Liver (tissue), 3 donors: ENCODE results near the gene MFSD6.

Experiments
- ATF3 ChIP-seq: IDR thresholded peaks from 2 replicates; pipeline ENCODE4 v1.6.1; 2016; ENCODE audit warnings: antibody characterized with exemption
- CTCF ChIP-seq: fragments of 150-350 bp; IDR thresholded peaks from 2 replicates; pipeline ENCODE4 v1.5.1; 2017; ENCODE audit warnings: improper control_type of control experiment, low read depth, low read length; ENCODE audit not compliant: missing input control
- REST ChIP-seq: IDR thresholded peaks from 2 replicates; pipeline ENCODE4 v1.6.1; 2016; ENCODE audit warnings: antibody characterized with exemption, mild to moderate bottlenecking
- RXRA ChIP-seq, 2 donors: IDR thresholded peaks; 2 replicates each; pipeline ENCODE4 v1.6.1; 2017 to 2018; ENCODE audit warnings: antibody characterized with exemption in 2 of 2, mild to moderate bottlenecking in 1 of 2
- SP1 ChIP-seq: IDR thresholded peaks from 2 replicates; pipeline ENCODE4 v1.6.1; 2018; ENCODE audit warnings: antibody characterized with exemption, mild to moderate bottlenecking
- TAF1 ChIP-seq: conservative IDR thresholded peaks from 2 replicates; pipeline ENCODE4 v1.6.1; 2016; ENCODE audit warnings: antibody characterized with exemption, mild to moderate bottlenecking
- TF ChIP-seq, protein P1 (sequence below): IDR thresholded peaks from 2 replicates; pipeline ENCODE4 v1.6.1; 2016; ENCODE audit warnings: antibody characterized with exemption
- donor health status: healthy.
- donor health status: healthy.

DNA sequence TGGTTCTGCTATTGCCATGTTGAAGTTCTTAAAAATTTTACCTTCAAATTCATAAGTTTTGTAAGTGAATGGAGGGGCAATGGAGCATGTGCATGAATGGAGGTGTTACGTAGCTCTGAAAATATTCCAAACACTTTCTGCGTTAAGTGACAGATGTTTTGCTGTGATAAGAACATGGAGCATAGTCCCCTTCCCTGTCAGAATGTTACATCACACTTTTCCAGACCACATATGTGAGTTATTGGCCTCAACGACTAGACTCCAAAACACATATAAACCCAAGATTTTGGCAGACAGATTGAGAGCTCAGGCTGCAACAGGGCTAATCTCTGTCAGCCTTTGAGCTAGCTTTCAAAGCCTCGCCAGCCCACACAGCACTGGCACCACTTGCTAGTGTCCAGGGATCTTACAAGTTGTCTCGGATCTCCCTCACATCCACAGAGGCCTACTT lies 27.2 kb upstream of the MFSD6 start:
- TF ChIP-seq, protein P1, sequence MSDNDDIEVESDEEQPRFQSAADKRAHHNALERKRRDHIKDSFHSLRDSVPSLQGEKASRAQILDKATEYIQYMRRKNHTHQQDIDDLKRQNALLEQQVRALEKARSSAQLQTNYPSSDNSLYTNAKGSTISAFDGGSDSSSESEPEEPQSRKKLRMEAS: no peak
- no peak for TF ChIP-seq REST
- no peak for TF ChIP-seq SP1
- TF ChIP-seq CTCF: no peak
- no peak for TF ChIP-seq RXRA (IDR thresholded peaks at IDR 0.05)
- TF ChIP-seq TAF1: no peak
- no peak for TF ChIP-seq ATF3
